Hepatocyte (in vitro differentiated cells): Measurements from ENCODE around the gene RIBC2. TPM values are rescaled to one million over a fixed set of nuclear protein-coding genes. Genes with fewer than 3 reads are reported as not detected.
"Not testable (repeated sequence)": the region's sequence is repeated elsewhere in the genome, so short reads cannot be mapped to it uniquely, and the experiment has no call there.

Experiments
- DNase-seq: peaks from one replicate; pipeline ENCODE4 v3.0.0-alpha.2; 2016; ENCODE audit warnings: low spot score
- H2AFZ ChIP-seq: fragments of 200-600 bp; sonication (generic); 2 replicates; pipeline ENCODE4 v1.6.0; 2016; ENCODE audit warnings: antibody characterized with exemption, mild to moderate bottlenecking
- H3K27ac ChIP-seq: fragments of 200-600 bp; sonication (generic); 2 replicates; pipeline ENCODE4 v1.5.1; 2016; ENCODE audit warnings: mild to moderate bottlenecking
- H3K27me3 ChIP-seq: fragments of 200-600 bp; sonication (generic); 2 replicates; pipeline ENCODE4 v1.6.1; 2016
- H3K36me3 ChIP-seq: fragments of 200-600 bp; sonication (generic); replicated peaks from 2 replicates; pipeline ENCODE4 v1.5.1; 2016; ENCODE audit warnings: low read depth; ENCODE audit not compliant: insufficient read depth
- H3K4me1 ChIP-seq: fragments of 200-600 bp; sonication (generic); 2 replicates; pipeline ENCODE4 v1.5.1; 2016; ENCODE audit warnings: mild to moderate bottlenecking, moderate library complexity; ENCODE audit not compliant: insufficient read depth
- H3K4me2 ChIP-seq: fragments of 200-600 bp; sonication (generic); 2 replicates; pipeline ENCODE4 v1.6.0; 2016
- H3K4me3 ChIP-seq: fragments of 200-600 bp; sonication (generic); 2 replicates; pipeline ENCODE4 v1.5.1; 2016; ENCODE audit warnings: mild to moderate bottlenecking
- H3K79me2 ChIP-seq: fragments of 200-600 bp; sonication (generic); 2 replicates; pipeline ENCODE4 v1.6.0; 2017; ENCODE audit warnings: mild to moderate bottlenecking
- H3K9me2 ChIP-seq: fragments of 200-600 bp; sonication (generic); replicated peaks from 2 replicates; pipeline ENCODE4 v1.6.0; 2017; ENCODE audit warnings: mild to moderate bottlenecking; ENCODE audit not compliant: insufficient read depth
- H3K9me3 ChIP-seq: fragments of 200-600 bp; sonication (generic); 2 replicates; pipeline ENCODE4 v1.5.1; 2016; ENCODE audit warnings: low read depth, mild to moderate bottlenecking
- H4K20me1 ChIP-seq: fragments of 200-600 bp; sonication (generic); 2 replicates; pipeline ENCODE4 v1.6.0; 2016; ENCODE audit warnings: mild to moderate bottlenecking; ENCODE audit not compliant: insufficient read depth, poor library complexity, severe bottlenecking
- EZH2 ChIP-seq: fragments of 200-600 bp; sonication (generic); IDR thresholded peaks from 2 replicates; pipeline ENCODE4 v1.6.1; 2016; ENCODE audit warnings: antibody characterized with exemption, mild to moderate bottlenecking, borderline replicate concordance
- EZH2phosphoT487 ChIP-seq: fragments of 200-600 bp; sonication (generic); IDR thresholded peaks from one replicate; pipeline ENCODE4 v1.6.1; 2018; ENCODE audit warnings: antibody characterized with exemption, mild to moderate bottlenecking, low read depth, moderate library complexity; ENCODE audit not compliant: unreplicated experiment, severe bottlenecking
- WGBS: methylation state at CpG from one replicate; pipeline ENCODE4 v1.1.6; 2016; ENCODE audit warnings: low lambda C conversion rate; ENCODE audit errors: missing lambda C conversion rate; 5-methylcytosine and 5-hydroxymethylcytosine counted together
- polyA plus RNA-seq: library from polyadenylated mRNA; unstranded; fragments of >200 nt; fragmentation: Nextera tagmentation; extraction: Ambion mirVana; gene quantifications from 2 replicates; pipeline ENCODE4 v1.2.1, GENCODE V29; 2016
- total RNA-seq: library from RNA; depleted of rRNA; stranded (reverse); fragments of >200 nt; gene quantifications from 2 replicates; pipeline ENCODE4 v1.2.3, GENCODE V29; 2014
- TF ChIP-seq, protein P1 (sequence below): fragments of 200-600 bp; sonication (generic); IDR thresholded peaks from 2 replicates; pipeline ENCODE4 v1.5.1; 2016; ENCODE audit warnings: antibody characterized with exemption, mild to moderate bottlenecking; ENCODE audit not compliant: poor library complexity

RIBC2 gene
- total RNA-seq (0.48 and 0.50 TPM in 2 replicates), polyA plus RNA-seq (0.56 and 1.3 TPM in 2 replicates)

DNA sequence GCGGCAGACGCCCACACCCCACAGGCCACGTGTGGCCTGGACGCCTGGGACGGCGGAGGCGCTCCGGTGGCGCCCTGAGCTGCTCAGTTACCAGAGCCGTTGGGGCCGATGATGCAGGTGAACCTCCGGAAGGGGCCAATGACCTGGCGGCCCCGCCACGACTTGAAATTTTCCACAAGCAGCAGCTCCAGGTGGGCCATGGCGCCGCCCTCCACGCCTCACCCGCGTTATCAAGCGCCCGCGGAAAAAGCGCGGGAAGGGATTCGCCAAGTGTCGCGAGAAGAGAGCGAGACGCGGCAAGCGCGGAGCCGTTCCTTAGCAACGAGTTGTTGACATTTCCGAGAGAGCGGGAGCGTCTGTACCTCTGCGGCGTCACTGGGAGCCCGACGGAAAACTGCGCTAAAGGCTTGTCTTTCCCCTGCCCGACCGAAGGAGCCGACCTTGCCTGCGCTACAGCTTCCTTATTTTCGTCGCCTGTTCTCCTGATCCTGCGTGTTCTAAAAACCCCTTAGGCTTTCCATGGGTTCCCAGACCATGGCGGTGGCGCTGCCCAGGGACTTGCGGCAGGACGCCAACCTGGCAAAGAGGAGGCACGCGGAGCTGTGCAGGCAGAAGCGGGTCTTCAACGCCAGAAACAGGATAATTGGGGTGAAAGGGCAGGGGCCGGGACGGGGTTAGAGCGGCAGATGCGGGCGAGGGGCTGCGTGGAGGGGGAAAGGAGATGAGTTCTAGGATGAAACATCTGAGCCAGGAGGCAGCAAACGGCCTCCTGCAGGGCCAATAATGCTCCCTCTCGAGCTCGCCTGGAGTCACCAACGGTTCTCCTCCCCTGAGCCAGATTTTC, at the start of gene RIBC2, which contains the start of gene SMC1B:
RIBC2 (plus strand) TSS at position 326 of the 844 bp plus-strand sequence; CDS start at position 520, 194 bp downstream.
SMC1B (minus strand) TSS at position 232 of the 844 bp plus-strand sequence; CDS start at position 200, 32 bp downstream.
- Histone ChIP-seq H4K20me1 (no peaks in the 10 kb centered on the region), H3K36me3 (no peaks in the 10 kb centered on the region), H3K9me3 (no peaks in the 10 kb centered on the region), H3K27me3 (no peaks in the 10 kb centered on the region), H3K4me2 (peak within 1 kb of the TSS; percentile 87), H3K79me2 (no peaks in the 10 kb centered on the region), H3K27ac (peak within 1 kb of the TSS; percentile 7), H3K9me2 (no peaks in the 10 kb centered on the region), H2AFZ (peak within 1 kb of the TSS; percentile 71), H3K4me3 (peak within 1 kb of the TSS; percentile 15), H3K4me1 (peaks cover 4% of the 10 kb centered on the region)
- WGBS: 15% methylated on average over 60 of the region's 68 CpGs
- peak; percentile 90 for DNase-seq
- TF ChIP-seq EZH2phosphoT487: no peak

- Histone ChIP-seq H4K20me1 (no peaks in the 10 kb centered on the region), H3K4me1 (no peaks in the 10 kb centered on the region), H3K27ac (no peak overlapping the region), H3K4me2 (no peak overlapping the region), H3K4me3 (no peak overlapping the region), H3K79me2 (no peaks in the 10 kb centered on the region), H3K9me3 (no peaks in the 10 kb centered on the region), H3K9me2 (no peaks in the 10 kb centered on the region), H3K36me3 (no peaks in the 10 kb centered on the region), H3K27me3 (no peaks in the 10 kb centered on the region), H2AFZ (no peak overlapping the region)
- no peak for DNase-seq
- no peak for TF ChIP-seq EZH2
- TF ChIP-seq EZH2phosphoT487: no peak
- TF ChIP-seq, protein P1, sequence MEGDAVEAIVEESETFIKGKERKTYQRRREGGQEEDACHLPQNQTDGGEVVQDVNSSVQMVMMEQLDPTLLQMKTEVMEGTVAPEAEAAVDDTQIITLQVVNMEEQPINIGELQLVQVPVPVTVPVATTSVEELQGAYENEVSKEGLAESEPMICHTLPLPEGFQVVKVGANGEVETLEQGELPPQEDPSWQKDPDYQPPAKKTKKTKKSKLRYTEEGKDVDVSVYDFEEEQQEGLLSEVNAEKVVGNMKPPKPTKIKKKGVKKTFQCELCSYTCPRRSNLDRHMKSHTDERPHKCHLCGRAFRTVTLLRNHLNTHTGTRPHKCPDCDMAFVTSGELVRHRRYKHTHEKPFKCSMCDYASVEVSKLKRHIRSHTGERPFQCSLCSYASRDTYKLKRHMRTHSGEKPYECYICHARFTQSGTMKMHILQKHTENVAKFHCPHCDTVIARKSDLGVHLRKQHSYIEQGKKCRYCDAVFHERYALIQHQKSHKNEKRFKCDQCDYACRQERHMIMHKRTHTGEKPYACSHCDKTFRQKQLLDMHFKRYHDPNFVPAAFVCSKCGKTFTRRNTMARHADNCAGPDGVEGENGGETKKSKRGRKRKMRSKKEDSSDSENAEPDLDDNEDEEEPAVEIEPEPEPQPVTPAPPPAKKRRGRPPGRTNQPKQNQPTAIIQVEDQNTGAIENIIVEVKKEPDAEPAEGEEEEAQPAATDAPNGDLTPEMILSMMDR: no peak
- 74% methylated on average over 3 of the region's 3 CpGs for WGBS
Measured at GRCh38 chr22:45366713-45367112, 46.8 kb upstream of the RIBC2 start.

- H2AFZ ChIP-seq, H3K27me3 ChIP-seq: not testable (repeated sequence)
- WGBS: 91% methylated on average over 3 of the region's 3 CpGs
Measured at GRCh38 chr22:45373592-45373991, 39.9 kb upstream of the RIBC2 start.

DNA sequence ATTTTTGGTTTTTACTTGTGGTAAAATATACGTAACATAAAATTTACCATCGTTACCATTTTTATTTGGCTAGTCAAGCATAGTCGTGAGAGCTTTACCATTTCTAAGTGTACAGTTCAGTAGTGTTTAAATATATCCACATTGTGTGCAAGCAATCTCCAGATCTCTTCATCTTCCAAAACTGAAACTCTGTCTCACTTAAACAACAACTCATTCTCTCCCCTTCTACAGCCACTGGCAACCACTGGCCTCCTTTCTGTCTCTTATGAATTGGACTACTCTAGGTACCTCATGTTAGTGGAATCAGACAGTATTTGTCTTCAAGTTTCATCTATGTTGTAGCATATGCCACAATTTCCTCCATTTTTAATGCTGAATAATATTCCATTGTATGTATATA, 37.5 kb upstream of the RIBC2 start:
- Histone ChIP-seq H3K9me3 (no peaks in the 10 kb centered on the region), H3K4me2 (no peak overlapping the region), H3K4me3 (no peak overlapping the region), H4K20me1 (no peaks in the 10 kb centered on the region), H2AFZ (no peak overlapping the region), H3K79me2 (no peaks in the 10 kb centered on the region), H3K36me3 (no peaks in the 10 kb centered on the region), H3K27ac (no peak overlapping the region), H3K4me1 (no peaks in the 10 kb centered on the region), H3K27me3 (no peaks in the 10 kb centered on the region), H3K9me2 (no peaks in the 10 kb centered on the region)
- no peak for DNase-seq
- TF ChIP-seq, protein P1: no peak
- TF ChIP-seq EZH2phosphoT487 (no peak), EZH2 (no peak)
- 78% methylated on average over 3 of the region's 3 CpGs for WGBS

More at GRCh38 chr22:45373592-45373991, 39.9 kb upstream of the RIBC2 start:
- DNase-seq, H3K36me3 ChIP-seq, H4K20me1 ChIP-seq, H3K4me3 ChIP-seq, H3K4me2 ChIP-seq, H3K4me1 ChIP-seq, H3K79me2 ChIP-seq, H3K27ac ChIP-seq, H3K9me2 ChIP-seq, H3K9me3 ChIP-seq: not testable (repeated sequence)
